ENCODE results near the gene FNBP1. TPM values are rescaled to one million over a fixed set of nuclear protein-coding genes. Genes with fewer than 3 reads are reported as not detected.
"Not testable (repeated sequence)": the region's sequence is repeated elsewhere in the genome, so short reads cannot be mapped to it uniquely, and the experiment has no call there.

The FNBP1 gene
- total RNA-seq, 1 donor from 2014 or later: 48.4 TPM

GRCh38 chr9:130023994-130024596 lies 18.9 kb downstream of the FNBP1 start:
- Mint-ChIP-seq H3K4me1 (peaks cover 8% of the 10 kb centered on the region), H3K27me3 (ENCODE audit: low read depth) (no peaks in the 10 kb centered on the region), H3K9me3 (no peaks in the 10 kb centered on the region), H3K36me3 (ENCODE audit: low read depth) (peaks cover 3% of the 10 kb centered on the region), H3K4me3 (no peak overlapping the region), H3K27ac (ENCODE audit: unreplicated experiment) (no peak overlapping the region)
- no peak for TF ChIP-seq CTCF (conservative IDR thresholded peaks at IDR 0.05)
- no peak for DNase-seq (ENCODE audit: low read depth, low spot score)

DNA sequence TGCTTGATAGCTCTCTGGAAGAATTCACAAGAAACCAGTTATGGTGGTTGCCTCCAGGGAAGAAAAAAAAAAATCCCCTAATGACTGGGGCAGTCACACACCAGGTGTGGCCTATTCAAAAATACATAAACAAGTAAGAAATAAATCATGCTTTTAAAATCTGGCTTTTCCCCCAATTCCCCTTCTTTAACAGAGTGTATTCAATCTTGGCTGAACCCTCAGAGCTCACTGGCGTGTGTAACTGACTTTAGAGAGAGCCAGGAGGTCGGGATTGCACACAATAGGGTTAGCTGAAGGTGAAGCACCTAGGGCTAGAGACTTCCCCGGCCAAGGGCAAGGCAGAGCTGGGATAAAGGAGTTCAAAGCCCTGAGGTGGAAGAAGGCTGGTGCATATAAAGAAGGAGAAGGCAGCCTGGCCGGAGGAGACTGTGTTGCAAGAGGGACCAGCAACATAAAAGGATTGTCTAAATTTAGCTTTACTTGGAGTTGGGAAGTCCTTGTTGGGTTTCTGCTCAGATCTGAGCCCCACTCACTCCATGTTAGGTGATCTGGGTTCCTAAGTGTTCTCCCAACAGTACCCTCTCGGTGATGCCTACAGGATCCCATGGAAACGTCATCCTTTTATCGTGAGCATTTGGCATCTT lies 19.7 kb downstream of the FNBP1 start:
- H3K27ac Mint-ChIP-seq (ENCODE audit: unreplicated experiment): peak overlapping the region; percentile 31
- H3K4me1 Mint-ChIP-seq: peaks cover 4% of the 10 kb centered on the region
- no peak for TF ChIP-seq CTCF (conservative IDR thresholded peaks at IDR 0.05)
- no peak for DNase-seq (ENCODE audit: low read depth, low spot score)
- H3K27me3 Mint-ChIP-seq (ENCODE audit: low read depth): no peaks in the 10 kb centered on the region
- H3K36me3 Mint-ChIP-seq (ENCODE audit: low read depth): peaks cover 3% of the 10 kb centered on the region
- no peak overlapping the region for H3K4me3 Mint-ChIP-seq
- H3K9me3 Mint-ChIP-seq: no peaks in the 10 kb centered on the region

GRCh38 chr9:130022566-130023143 lies 20.3 kb downstream of the FNBP1 start:
- H3K4me3 Mint-ChIP-seq: no peak overlapping the region
- H3K9me3 Mint-ChIP-seq: no peaks in the 10 kb centered on the region
- H3K36me3 Mint-ChIP-seq (ENCODE audit: low read depth): peaks cover 3% of the 10 kb centered on the region
- H3K27ac Mint-ChIP-seq (ENCODE audit: unreplicated experiment): no peak overlapping the region
- peaks cover 4% of the 10 kb centered on the region for H3K4me1 Mint-ChIP-seq
- no peak for TF ChIP-seq CTCF (conservative IDR thresholded peaks at IDR 0.05)
- no peaks in the 10 kb centered on the region for H3K27me3 Mint-ChIP-seq (ENCODE audit: low read depth)
- DNase-seq (ENCODE audit: low read depth, low spot score): no peak

- not testable (repeated sequence) for H3K9me3 Mint-ChIP-seq; H3K36me3 Mint-ChIP-seq (ENCODE audit: low read depth); H3K4me1 Mint-ChIP-seq; H3K4me3 Mint-ChIP-seq; DNase-seq (ENCODE audit: low read depth, low spot score); H3K27ac Mint-ChIP-seq (ENCODE audit: unreplicated experiment); H3K27me3 Mint-ChIP-seq (ENCODE audit: low read depth)
Measured at GRCh38 chr9:130021842-130022241, 21.1 kb downstream of the FNBP1 start.

GRCh38 chr9:130021123-130021522 lies 21.9 kb downstream of the FNBP1 start:
- Mint-ChIP-seq H3K9me3 (peaks cover 3% of the 10 kb centered on the region), H3K27ac (ENCODE audit: unreplicated experiment) (no peak overlapping the region), H3K27me3 (ENCODE audit: low read depth) (no peaks in the 10 kb centered on the region), H3K36me3 (ENCODE audit: low read depth) (peaks cover 7% of the 10 kb centered on the region), H3K4me1 (peaks cover 7% of the 10 kb centered on the region), H3K4me3 (no peak overlapping the region)
- no peak for DNase-seq (ENCODE audit: low read depth, low spot score)
- no peak for TF ChIP-seq CTCF (conservative IDR thresholded peaks at IDR 0.05)

GRCh38 chr9:130020618-130021017 lies 22.4 kb downstream of the FNBP1 start:
- Mint-ChIP-seq H3K4me3 (no peak overlapping the region), H3K4me1 (peaks cover 7% of the 10 kb centered on the region), H3K36me3 (ENCODE audit: low read depth) (peaks cover 7% of the 10 kb centered on the region), H3K27ac (ENCODE audit: unreplicated experiment) (no peak overlapping the region), H3K27me3 (ENCODE audit: low read depth) (no peaks in the 10 kb centered on the region), H3K9me3 (peaks cover 3% of the 10 kb centered on the region)
- DNase-seq (ENCODE audit: low read depth, low spot score): no peak
- TF ChIP-seq CTCF (conservative IDR thresholded peaks at IDR 0.05): no peak

Measured in neural crest cell (in vitro differentiated cells).